Neural cell (in vitro differentiated cells): ENCODE measurements around the gene SDC1. TPM values are rescaled to one million over a fixed set of nuclear protein-coding genes. Genes with fewer than 3 reads are reported as not detected.

Experiments
- H2AFZ ChIP-seq: fragments of 200-600, 300-800 bp; sonication (generic), shearing (Covaris generic); 2 replicates; pipeline ENCODE4 v1.6.0; 2014; ENCODE audit warnings: low read depth, mild to moderate bottlenecking, antibody characterized with exemption, low read length, moderate library complexity
- H3F3A ChIP-seq: fragments of 200-600 bp; shearing (Covaris generic); 2 replicates; pipeline ENCODE4 v1.6.1; 2016; ENCODE audit warnings: mild to moderate bottlenecking, moderate library complexity, mixed read lengths, antibody characterized with exemption, low read length; ENCODE audit not compliant: insufficient read depth, poor library complexity, severe bottlenecking
- H3K27ac ChIP-seq: fragments of 200-600, 300-800 bp; sonication (generic), shearing (Covaris generic); 2 replicates; pipeline ENCODE4 v1.5.1; 2014; ENCODE audit warnings: mild to moderate bottlenecking, low read length, moderate library complexity
- H3K27me3 ChIP-seq: fragments of 300-800, 200-600 bp; sonication (generic), shearing (Covaris generic); 2 replicates; pipeline ENCODE4 v1.6.0; 2014; ENCODE audit warnings: mild to moderate bottlenecking, low read depth, low read length, moderate library complexity; ENCODE audit not compliant: insufficient read depth
- H3K36me3 ChIP-seq: fragments of 300-800, 200-600 bp; sonication (generic), shearing (Covaris generic); 2 replicates; pipeline ENCODE4 v1.5.1; 2014; ENCODE audit warnings: mild to moderate bottlenecking, antibody characterized with exemption, low read length, moderate library complexity; ENCODE audit not compliant: insufficient read depth
- H3K4me2 ChIP-seq: fragments of 300-800, 200-600 bp; sonication (generic), shearing (Covaris generic); 2 replicates; pipeline ENCODE4 v1.6.0; 2014; ENCODE audit warnings: mild to moderate bottlenecking, low read length
- H3K4me3 ChIP-seq: fragments of 300-800, 200-600 bp; sonication (generic), shearing (Covaris generic); 2 replicates; pipeline ENCODE4 v1.5.1; 2014; ENCODE audit warnings: mild to moderate bottlenecking, low read length, moderate library complexity
- H3K79me2 ChIP-seq: fragments of 200-600 bp; shearing (Covaris generic); replicated peaks from 2 replicates; pipeline ENCODE4 v1.6.0; 2014; ENCODE audit warnings: mild to moderate bottlenecking, low read length, moderate library complexity; ENCODE audit not compliant: insufficient read depth
- H3K9ac ChIP-seq: fragments of 300-800, 200-600 bp; sonication (generic), shearing (Covaris generic); 2 replicates; pipeline ENCODE4 v1.6.1; 2016; ENCODE audit warnings: mild to moderate bottlenecking, low read length, mixed read lengths
- H3K9me2 ChIP-seq: fragments of 200-600 bp; shearing (Covaris generic); 2 replicates; pipeline ENCODE4 v1.6.1; 2016; ENCODE audit warnings: mild to moderate bottlenecking, low read length, mixed read lengths; ENCODE audit not compliant: insufficient read depth
- H3K9me3 ChIP-seq: fragments of 200-600, 300-800 bp; sonication (generic), shearing (Covaris generic); 2 replicates; pipeline ENCODE4 v1.6.1; 2016; ENCODE audit warnings: mild to moderate bottlenecking, mixed run types, low read length, moderate library complexity, mixed read lengths
- H4K20me1 ChIP-seq: fragments of 200-600 bp; shearing (Covaris generic); 2 replicates; pipeline ENCODE4 v1.6.1; 2016; ENCODE audit warnings: mild to moderate bottlenecking, mixed run types; ENCODE audit not compliant: insufficient read depth
- CTCF ChIP-seq: fragments of 450-650 bp; IDR thresholded peaks from 2 replicates; pipeline ENCODE4 v1.5.1; 2014; ENCODE audit warnings: antibody characterized with exemption, mild to moderate bottlenecking, moderate library complexity; ENCODE audit not compliant: poor library complexity, severe bottlenecking
- EP300 ChIP-seq: fragments of 450-650 bp; conservative IDR thresholded peaks from 2 replicates; pipeline ENCODE4 v1.6.1; 2014; ENCODE audit warnings: antibody characterized with exemption, mild to moderate bottlenecking, moderate library complexity; ENCODE audit not compliant: poor library complexity, severe bottlenecking
- EZH2 ChIP-seq: fragments of 200-600, 300-800 bp; shearing (Covaris generic), sonication (generic); IDR thresholded peaks from 2 replicates; pipeline ENCODE4 v1.6.1; 2014; ENCODE audit warnings: antibody characterized with exemption, low read length, borderline replicate concordance, mild to moderate bottlenecking; ENCODE audit not compliant: insufficient read depth, poor library complexity, severe bottlenecking
- MXI1 ChIP-seq: fragments of 450-650 bp; conservative IDR thresholded peaks from 2 replicates; pipeline ENCODE4 v1.6.1; 2014; ENCODE audit warnings: antibody characterized with exemption, mild to moderate bottlenecking; ENCODE audit not compliant: poor library complexity, severe bottlenecking
- POLR2AphosphoS5 ChIP-seq: IDR thresholded peaks from 2 replicates; pipeline ENCODE4 v1.6.1; 2012
- RAD21 ChIP-seq: fragments of 450-650 bp; conservative IDR thresholded peaks from 2 replicates; pipeline ENCODE4 v1.6.1; 2014; ENCODE audit warnings: antibody characterized with exemption, mild to moderate bottlenecking, moderate library complexity
- REST ChIP-seq: IDR thresholded peaks from 2 replicates; pipeline ENCODE4 v1.6.1; 2012; ENCODE audit warnings: borderline replicate concordance
- SMC3 ChIP-seq: fragments of 450-650 bp; conservative IDR thresholded peaks from 2 replicates; pipeline ENCODE4 v1.6.1; 2014; ENCODE audit warnings: antibody characterized with exemption, mild to moderate bottlenecking, moderate library complexity; ENCODE audit not compliant: poor library complexity
- TAF1 ChIP-seq: IDR thresholded peaks from 2 replicates; pipeline ENCODE4 v1.6.1; 2012; ENCODE audit warnings: low read depth
- polyA plus RNA-seq: library from polyadenylated mRNA; depleted of rRNA; stranded (reverse); fragments of >200 nt; gene quantifications from 2 replicates; pipeline ENCODE4 v1.2.3, GENCODE V29; 2014

SDC1 gene
- polyA plus RNA-seq, 1 donor from 2014 or later: 14.9 TPM

- H3F3A ChIP-seq: no peaks in the 10 kb centered on the region
- H4K20me1 ChIP-seq: no peaks in the 10 kb centered on the region
- H2AFZ ChIP-seq: no peak overlapping the region
- no peak for TF ChIP-seq CTCF
- no peak for TF ChIP-seq POLR2AphosphoS5
- TF ChIP-seq SMC3: no peak
- TF ChIP-seq TAF1: no peak
- TF ChIP-seq EZH2: no peak
- TF ChIP-seq MXI1: no peak
- TF ChIP-seq EP300: no peak
- no peak for TF ChIP-seq REST
- no peak for TF ChIP-seq RAD21
- no peaks in the 10 kb centered on the region for H3K27me3 ChIP-seq
- no peaks in the 10 kb centered on the region for H3K9me2 ChIP-seq
- H3K36me3 ChIP-seq: no peaks in the 10 kb centered on the region
- no peak overlapping the region for H3K9ac ChIP-seq
- H3K4me3 ChIP-seq: no peak overlapping the region
- H3K4me2 ChIP-seq: no peak overlapping the region
- H3K79me2 ChIP-seq: no peaks in the 10 kb centered on the region
- H3K9me3 ChIP-seq: no peaks in the 10 kb centered on the region
- no peak overlapping the region for H3K27ac ChIP-seq
Measured at GRCh38 chr2:20186855-20187187, 38.1 kb downstream of the SDC1 start.

GRCh38 chr2:20186078-20186854, 38.7 kb downstream of the SDC1 start:
- H3K9me3 ChIP-seq: no peaks in the 10 kb centered on the region
- no peak overlapping the region for H3K4me3 ChIP-seq
- no peaks in the 10 kb centered on the region for H3K9me2 ChIP-seq
- H3K4me2 ChIP-seq: no peak overlapping the region
- TF ChIP-seq TAF1: no peak
- no peak for TF ChIP-seq REST
- TF ChIP-seq SMC3: no peak
- TF ChIP-seq EZH2: no peak
- TF ChIP-seq RAD21: no peak
- H3F3A ChIP-seq: no peaks in the 10 kb centered on the region
- H3K79me2 ChIP-seq: no peaks in the 10 kb centered on the region
- H3K36me3 ChIP-seq: no peaks in the 10 kb centered on the region
- no peak overlapping the region for H3K9ac ChIP-seq
- no peak overlapping the region for H2AFZ ChIP-seq
- no peaks in the 10 kb centered on the region for H4K20me1 ChIP-seq
- no peaks in the 10 kb centered on the region for H3K27me3 ChIP-seq
- H3K27ac ChIP-seq: no peak overlapping the region
